ENCODE data around the gene MINPP1.
"Not testable (repeated sequence)": the region's sequence is repeated elsewhere in the genome, so short reads cannot be mapped to it uniquely, and the experiment has no call there.

The MINPP1 gene

DNA sequence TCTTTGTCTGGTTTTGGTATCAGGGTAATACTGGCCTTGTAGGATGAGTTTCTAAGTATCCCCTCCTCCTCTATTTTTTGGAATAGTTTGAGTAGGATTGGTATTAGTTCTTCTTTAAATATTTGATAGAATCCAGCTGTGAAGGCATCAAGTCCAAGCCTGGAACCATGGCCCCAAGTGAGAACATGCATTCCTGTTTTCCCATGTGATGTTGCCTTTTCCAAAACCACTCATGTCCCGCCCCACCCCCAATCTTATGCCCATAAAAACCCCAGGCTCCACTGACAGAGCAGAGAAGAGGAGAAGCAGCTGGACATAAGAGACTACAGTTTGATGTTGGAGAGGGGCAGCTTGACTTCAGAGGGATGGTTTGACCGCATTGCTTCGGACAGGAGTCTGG lies 71.2 kb downstream of the MINPP1 start:
- Mint-ChIP-seq H3K4me3 (no peak overlapping the region), H3K36me3 (ENCODE audit: low read depth) (no peaks in the 10 kb centered on the region)

DNA sequence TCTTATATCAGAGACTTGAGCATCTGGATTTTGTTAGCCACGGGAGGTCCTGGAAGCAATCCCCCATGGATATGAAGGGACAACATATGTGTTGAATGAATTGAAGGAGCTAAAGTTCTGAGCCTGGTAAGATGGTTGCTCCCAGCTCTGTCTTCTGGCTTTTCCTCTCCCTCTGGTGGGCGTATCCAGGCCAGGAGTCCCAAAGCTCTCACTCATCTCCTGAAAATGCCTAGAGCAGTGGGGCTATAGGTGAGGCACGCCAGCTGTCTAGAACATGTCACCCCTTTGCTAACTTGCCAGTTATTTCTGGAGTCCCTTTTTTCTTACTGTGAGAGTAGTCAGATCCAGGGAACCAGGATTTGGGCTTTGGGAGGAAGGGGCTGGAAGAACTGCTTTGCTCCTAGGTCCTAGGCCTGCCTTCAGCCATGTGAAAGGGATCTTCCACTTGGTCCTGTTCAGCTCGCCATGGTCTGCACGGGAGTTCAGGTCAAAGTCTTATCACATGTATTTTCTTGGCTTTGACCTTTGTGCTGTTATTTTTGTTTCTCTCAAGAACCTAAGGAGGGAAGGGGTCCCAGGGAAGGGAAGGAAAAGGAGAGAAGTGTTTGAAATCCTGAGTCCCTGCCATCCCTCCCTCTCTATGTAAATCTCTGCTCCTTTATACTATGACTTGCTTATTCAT lies 73.6 kb downstream of the MINPP1 start:
- H3K36me3 Mint-ChIP-seq (ENCODE audit: low read depth) = no peaks in the 10 kb centered on the region
- no peak overlapping the region for H3K4me3 Mint-ChIP-seq
- no peak for DNase-seq
- H3K9me3 Mint-ChIP-seq = no peaks in the 10 kb centered on the region
- peaks cover 56% of the 10 kb centered on the region for H3K27me3 Mint-ChIP-seq
- H3K4me1 Mint-ChIP-seq (ENCODE audit: low read depth) = no peaks in the 10 kb centered on the region
- no peak overlapping the region for H3K27ac Mint-ChIP-seq

More for the DNA sequence above, 71.2 kb downstream of the MINPP1 start:
- Mint-ChIP-seq H3K9me3 (peaks cover 10% of the 10 kb centered on the region), H3K27ac (no peak overlapping the region), H3K4me1 (ENCODE audit: low read depth) (no peaks in the 10 kb centered on the region), H3K27me3 (peaks cover 57% of the 10 kb centered on the region)
- DNase-seq = no peak

DNA sequence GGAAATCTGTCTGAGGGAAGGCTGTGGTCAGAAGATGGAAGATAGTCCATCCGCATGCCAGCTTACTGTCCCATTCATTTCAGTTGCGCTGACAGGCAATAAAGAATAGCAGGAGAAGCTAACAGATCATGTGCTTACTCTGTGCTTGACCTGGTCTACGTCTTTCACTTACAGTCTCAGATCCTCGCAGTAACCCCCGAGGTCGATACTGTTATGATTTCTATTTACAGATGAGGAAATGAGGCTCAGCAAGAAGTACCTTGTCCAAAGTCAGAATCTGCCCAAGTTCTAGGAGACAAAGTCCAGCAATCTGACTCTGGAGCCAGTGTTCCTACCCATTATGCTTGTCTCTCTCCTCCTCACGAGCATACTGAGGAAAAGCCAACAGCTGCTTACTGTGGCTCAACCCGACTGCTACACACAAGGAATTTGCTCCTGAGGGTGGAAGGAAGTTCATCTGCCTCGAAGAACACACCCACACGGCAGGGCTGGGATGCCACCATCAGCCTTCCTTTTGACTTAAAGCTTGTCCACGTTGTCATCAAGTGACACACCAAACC lies 74.2 kb downstream of the MINPP1 start:
- DNase-seq = no peak
- no peaks in the 10 kb centered on the region for H3K4me1 Mint-ChIP-seq (ENCODE audit: low read depth)
- H3K27ac Mint-ChIP-seq = no peak overlapping the region
- no peaks in the 10 kb centered on the region for H3K36me3 Mint-ChIP-seq (ENCODE audit: low read depth)
- H3K27me3 Mint-ChIP-seq = peaks cover 56% of the 10 kb centered on the region
- H3K4me3 Mint-ChIP-seq = no peak overlapping the region
- H3K9me3 Mint-ChIP-seq = no peaks in the 10 kb centered on the region

DNA sequence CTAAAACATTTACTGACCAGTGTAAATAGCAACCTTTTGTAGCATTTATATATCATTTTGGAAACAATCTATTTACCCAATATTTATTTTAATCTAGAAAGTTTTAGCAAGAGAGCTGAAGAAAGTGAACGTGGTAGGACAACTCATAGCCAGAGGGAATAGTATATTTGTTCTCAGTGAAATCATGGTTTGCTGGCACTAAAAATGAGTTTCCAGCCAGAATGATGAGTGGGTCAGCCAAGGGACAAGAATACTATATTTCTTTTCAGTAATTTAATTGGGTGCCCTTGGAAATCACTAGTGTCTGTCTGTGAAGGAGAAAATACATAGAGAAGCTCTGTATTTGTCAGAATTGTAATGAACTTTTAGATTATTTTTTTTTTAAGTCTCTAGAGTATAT lies 74.9 kb downstream of the MINPP1 start:
- H3K4me1 Mint-ChIP-seq (ENCODE audit: low read depth) = no peaks in the 10 kb centered on the region
- H3K36me3 Mint-ChIP-seq (ENCODE audit: low read depth) = no peaks in the 10 kb centered on the region
- peaks cover 60% of the 10 kb centered on the region for H3K27me3 Mint-ChIP-seq
- H3K27ac Mint-ChIP-seq = no peak overlapping the region
- no peak overlapping the region for H3K4me3 Mint-ChIP-seq
- no peak for DNase-seq
- H3K9me3 Mint-ChIP-seq = no peaks in the 10 kb centered on the region

DNA sequence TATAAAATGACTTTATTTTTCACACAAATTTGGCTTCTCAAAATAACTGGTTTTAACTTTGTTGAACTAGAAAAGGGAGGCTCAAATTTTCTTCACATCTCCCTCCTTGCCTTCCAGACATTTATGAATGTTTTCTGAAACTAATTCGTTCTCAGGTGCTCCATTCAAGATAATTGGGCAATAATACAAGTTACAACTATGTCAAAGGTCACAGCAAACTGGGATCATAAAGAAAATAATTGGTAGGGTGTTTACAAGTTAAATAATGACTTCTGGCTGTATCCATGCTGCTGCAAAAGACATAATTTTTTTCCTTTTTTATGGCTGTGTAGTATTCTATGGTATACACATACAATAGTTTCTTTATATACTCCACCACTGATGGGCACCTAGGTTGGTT lies 75.3 kb downstream of the MINPP1 start:
- peaks cover 60% of the 10 kb centered on the region for H3K27me3 Mint-ChIP-seq
- H3K9me3 Mint-ChIP-seq = no peaks in the 10 kb centered on the region
- no peak for DNase-seq
- H3K4me3 Mint-ChIP-seq = no peak overlapping the region
- H3K4me1 Mint-ChIP-seq (ENCODE audit: low read depth) = no peaks in the 10 kb centered on the region
- no peak overlapping the region for H3K27ac Mint-ChIP-seq
- no peaks in the 10 kb centered on the region for H3K36me3 Mint-ChIP-seq (ENCODE audit: low read depth)

DNA sequence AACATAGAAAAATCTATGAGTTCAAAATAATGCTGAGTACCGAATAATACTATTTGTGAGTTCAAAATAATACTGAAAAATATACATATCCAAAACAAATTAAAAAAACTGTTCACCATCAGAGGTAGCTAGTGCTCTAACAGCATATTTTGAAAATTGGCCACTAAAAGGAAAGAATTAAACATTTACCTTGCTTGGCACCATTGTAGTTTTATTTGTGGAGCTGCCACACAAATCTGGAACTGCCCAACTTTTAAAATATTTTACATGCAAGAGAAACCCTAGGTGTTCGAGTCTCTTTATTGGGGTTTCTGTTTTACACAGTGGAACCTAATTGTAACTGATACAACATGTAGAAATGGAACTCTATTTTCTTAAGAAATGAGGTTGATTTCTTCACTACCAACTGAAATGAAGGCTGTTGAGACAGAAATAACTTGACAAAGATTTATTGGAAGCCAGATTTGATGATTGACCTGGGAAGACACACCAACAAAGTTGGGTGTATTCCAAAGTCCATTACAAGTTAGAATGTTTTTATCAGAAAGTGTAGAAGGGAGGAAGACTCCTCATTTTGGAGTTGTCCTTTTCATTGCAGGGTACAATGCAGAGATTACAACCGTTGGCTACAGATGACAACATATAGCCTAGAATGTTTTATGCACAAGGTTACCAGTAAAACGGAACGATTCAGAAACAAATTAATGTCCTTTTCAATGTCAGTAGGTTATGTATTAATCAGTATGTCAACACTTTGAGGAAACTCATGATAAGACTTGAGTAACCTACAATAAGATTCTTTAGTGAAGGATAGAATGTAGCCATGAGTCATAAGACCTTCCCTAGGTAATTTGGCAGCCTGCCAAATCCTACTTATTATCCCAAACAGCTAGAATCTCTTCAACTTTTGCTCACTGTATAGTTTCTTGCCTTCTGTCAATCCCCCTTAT lies 81.1 kb downstream of the MINPP1 start:
- Mint-ChIP-seq H3K27me3 (peaks cover 18% of the 10 kb centered on the region), H3K9me3 (no peaks in the 10 kb centered on the region), H3K27ac (no peak overlapping the region), H3K4me1 (ENCODE audit: low read depth) (no peaks in the 10 kb centered on the region), H3K4me3 (no peak overlapping the region), H3K36me3 (ENCODE audit: low read depth) (no peaks in the 10 kb centered on the region)
- DNase-seq = no peak

DNA sequence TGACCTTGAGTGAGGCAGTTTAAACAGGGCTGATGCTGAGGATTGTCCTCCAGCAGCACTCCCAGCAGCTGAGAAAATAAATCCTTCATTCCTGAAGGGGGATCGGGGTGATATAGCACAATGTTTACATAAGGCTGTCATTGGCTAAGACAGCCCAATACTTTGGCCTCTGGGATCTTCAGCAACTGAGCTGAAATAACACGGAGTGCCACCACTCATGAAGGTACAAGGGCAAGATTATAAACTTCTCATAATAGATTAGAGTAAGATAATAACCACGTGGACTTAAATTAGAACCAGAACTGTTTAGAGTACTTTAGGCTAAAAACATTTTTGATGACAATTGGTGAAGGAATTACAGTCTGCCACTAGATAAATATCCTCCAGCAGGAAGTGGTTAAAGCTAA lies 85.0 kb downstream of the MINPP1 start:
- Mint-ChIP-seq H3K4me3 (no peak overlapping the region), H3K36me3 (ENCODE audit: low read depth) (no peaks in the 10 kb centered on the region), H3K27me3 (peaks cover 4% of the 10 kb centered on the region), H3K27ac (no peak overlapping the region), H3K9me3 (no peaks in the 10 kb centered on the region), H3K4me1 (ENCODE audit: low read depth) (no peaks in the 10 kb centered on the region)
- DNase-seq = no peak

DNA sequence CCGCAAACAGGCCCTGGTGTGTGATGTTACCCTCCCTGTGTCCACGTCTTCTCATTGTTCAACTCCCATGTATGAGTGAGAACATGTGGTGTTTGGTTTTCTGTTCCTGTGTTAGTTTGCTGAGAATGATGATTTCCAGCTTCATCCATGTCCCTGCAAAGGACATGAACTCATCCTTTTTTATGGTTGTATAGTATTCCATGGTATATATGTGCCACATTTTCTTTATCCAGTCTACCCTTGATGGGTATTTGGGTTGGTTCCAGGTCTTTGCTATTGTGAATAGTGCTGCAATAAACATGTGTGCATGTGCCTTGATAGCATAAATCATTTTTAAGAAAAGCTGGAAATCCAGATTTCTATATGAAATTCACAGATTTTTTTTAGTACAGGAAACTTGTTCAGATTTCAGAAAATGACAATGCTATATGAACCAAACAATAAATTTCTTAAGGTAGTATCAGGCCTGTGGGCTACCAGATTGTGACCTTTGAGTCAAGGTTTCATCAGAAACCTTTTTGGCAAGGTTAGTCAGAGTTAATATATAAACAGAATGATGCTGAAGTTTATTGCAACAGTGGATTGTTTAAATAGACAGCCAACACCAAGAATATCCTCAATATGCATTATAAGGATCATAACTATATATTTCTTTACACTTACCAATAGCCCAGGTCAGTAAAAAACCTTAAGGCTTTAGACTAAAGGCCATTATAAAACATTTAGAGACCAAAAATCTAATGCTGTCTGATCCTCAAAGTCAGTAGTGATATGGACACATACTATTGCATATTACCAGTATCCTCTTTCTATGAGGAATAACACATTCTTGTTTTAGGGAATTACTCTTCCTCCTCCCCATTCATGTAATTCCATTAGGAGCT lies 86.3 kb downstream of the MINPP1 start:
- no peaks in the 10 kb centered on the region for H3K9me3 Mint-ChIP-seq
- no peak overlapping the region for H3K27ac Mint-ChIP-seq
- no peaks in the 10 kb centered on the region for H3K36me3 Mint-ChIP-seq (ENCODE audit: low read depth)
- no peak overlapping the region for H3K4me3 Mint-ChIP-seq
- H3K27me3 Mint-ChIP-seq = peaks cover 4% of the 10 kb centered on the region
- DNase-seq = no peak
- no peaks in the 10 kb centered on the region for H3K4me1 Mint-ChIP-seq (ENCODE audit: low read depth)

DNA sequence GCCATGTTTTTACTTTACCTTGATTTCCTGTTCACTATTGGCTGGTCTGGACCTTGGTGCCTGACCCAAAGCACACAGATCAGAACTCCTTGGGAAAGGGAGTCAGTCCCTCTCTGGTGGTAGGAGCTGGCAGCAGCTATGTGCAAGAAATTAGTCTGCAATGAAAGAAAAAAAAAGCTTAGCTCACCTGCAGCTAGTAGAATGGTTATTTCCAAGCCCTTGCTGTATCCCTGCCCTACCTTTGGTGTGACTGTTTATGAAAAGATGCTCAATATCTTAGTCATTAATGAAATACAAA lies 86.8 kb downstream of the MINPP1 start:
- H3K36me3 Mint-ChIP-seq (ENCODE audit: low read depth) = no peaks in the 10 kb centered on the region
- H3K4me3 Mint-ChIP-seq = no peak overlapping the region
- no peak overlapping the region for H3K27ac Mint-ChIP-seq
- no peaks in the 10 kb centered on the region for H3K4me1 Mint-ChIP-seq (ENCODE audit: low read depth)
- no peak for DNase-seq
- peaks cover 4% of the 10 kb centered on the region for H3K27me3 Mint-ChIP-seq
- no peaks in the 10 kb centered on the region for H3K9me3 Mint-ChIP-seq

DNA sequence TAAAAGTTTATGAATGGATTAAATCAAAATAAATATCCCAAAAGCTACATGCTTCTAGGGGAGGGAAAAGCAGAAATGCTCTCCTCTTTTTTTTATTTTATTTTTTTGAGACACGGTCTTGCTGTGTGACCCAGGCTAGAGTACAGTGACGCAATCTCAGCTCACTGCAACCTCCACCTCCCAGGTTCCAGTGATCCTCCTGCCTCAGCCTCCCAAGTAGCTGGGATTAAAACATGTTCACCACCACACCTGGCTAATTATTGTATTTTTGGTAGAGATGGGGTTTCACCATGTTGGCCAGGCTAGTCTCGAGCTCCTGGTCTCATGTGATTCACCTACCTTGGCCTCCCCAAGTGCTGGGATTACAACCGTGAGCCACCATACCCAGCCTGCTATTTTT lies 88.2 kb downstream of the MINPP1 start:
- not testable (repeated sequence) for H3K4me3 Mint-ChIP-seq; H3K9me3 Mint-ChIP-seq; H3K36me3 Mint-ChIP-seq (ENCODE audit: low read depth); H3K27ac Mint-ChIP-seq; DNase-seq; H3K27me3 Mint-ChIP-seq; H3K4me1 Mint-ChIP-seq (ENCODE audit: low read depth)

DNA sequence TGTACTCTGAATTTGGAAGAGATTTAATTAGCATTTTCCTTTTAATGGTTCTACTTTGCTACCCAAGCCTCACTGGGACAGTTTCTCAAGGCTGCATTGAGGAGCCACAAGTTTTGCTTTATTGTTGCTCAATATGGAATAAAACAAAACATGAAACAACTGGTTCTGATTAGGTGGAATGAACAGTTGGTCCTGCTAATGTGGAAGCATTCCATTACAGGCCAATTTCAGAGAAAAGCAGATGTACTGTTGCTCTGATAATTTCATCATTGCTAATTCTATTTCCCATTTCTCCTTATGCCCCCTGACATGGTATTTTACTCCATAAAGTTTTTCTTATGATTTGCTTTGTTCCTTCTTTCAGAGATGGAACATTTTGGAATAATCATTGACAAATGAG lies 89.0 kb downstream of the MINPP1 start:
- H3K4me3 Mint-ChIP-seq = no peak overlapping the region
- H3K36me3 Mint-ChIP-seq (ENCODE audit: low read depth) = no peaks in the 10 kb centered on the region
- no peak for DNase-seq
- H3K9me3 Mint-ChIP-seq = no peaks in the 10 kb centered on the region
- no peak overlapping the region for H3K27ac Mint-ChIP-seq
- peaks cover 4% of the 10 kb centered on the region for H3K27me3 Mint-ChIP-seq
- H3K4me1 Mint-ChIP-seq (ENCODE audit: low read depth) = no peaks in the 10 kb centered on the region

DNA sequence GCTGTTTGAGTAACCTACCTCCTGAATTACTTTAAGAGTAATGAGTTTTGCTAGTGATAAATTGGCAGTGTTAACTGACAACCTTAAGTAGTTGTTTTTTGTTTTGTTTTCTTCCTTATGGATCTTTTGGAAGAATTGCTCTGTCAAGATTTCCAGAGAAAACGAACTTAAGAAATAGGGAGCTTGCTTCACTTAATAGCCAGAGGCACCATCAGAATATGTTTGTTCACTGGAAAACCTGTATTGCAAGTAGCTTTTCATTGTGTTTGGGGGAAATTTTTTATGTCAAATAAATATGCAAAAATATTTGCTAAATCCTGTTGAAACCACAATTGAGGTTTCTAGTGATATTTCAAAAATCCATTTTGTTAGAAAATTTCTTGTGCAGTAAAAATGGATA lies 89.5 kb downstream of the MINPP1 start:
- no peak for DNase-seq
- Mint-ChIP-seq H3K27ac (no peak overlapping the region), H3K4me3 (no peak overlapping the region), H3K4me1 (ENCODE audit: low read depth) (no peaks in the 10 kb centered on the region), H3K9me3 (no peaks in the 10 kb centered on the region), H3K27me3 (peaks cover 4% of the 10 kb centered on the region), H3K36me3 (ENCODE audit: low read depth) (no peaks in the 10 kb centered on the region)

DNA sequence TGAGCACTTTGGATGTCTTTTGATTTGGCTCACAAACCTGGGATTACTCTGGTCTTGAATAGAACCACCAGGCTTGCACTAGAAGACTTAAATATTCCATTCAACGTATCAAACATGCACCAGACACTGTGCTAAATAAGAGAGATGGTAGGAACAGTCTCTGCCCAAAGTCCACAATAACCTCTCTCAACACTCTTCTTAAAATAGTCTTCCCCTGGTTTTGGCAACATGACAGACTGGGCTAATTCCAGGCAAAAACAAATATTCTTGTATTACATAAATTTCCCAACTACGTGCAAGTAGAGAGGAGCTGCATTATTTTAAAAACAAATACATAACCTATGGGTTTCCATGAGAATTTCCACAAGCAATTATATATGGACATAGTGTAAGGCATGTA lies 90.2 kb downstream of the MINPP1 start:
- no peak overlapping the region for H3K4me3 Mint-ChIP-seq
- H3K27ac Mint-ChIP-seq = no peak overlapping the region
- DNase-seq = no peak
- peaks cover 4% of the 10 kb centered on the region for H3K27me3 Mint-ChIP-seq
- no peaks in the 10 kb centered on the region for H3K9me3 Mint-ChIP-seq
- H3K36me3 Mint-ChIP-seq (ENCODE audit: low read depth) = no peaks in the 10 kb centered on the region
- H3K4me1 Mint-ChIP-seq (ENCODE audit: low read depth) = no peaks in the 10 kb centered on the region

DNA sequence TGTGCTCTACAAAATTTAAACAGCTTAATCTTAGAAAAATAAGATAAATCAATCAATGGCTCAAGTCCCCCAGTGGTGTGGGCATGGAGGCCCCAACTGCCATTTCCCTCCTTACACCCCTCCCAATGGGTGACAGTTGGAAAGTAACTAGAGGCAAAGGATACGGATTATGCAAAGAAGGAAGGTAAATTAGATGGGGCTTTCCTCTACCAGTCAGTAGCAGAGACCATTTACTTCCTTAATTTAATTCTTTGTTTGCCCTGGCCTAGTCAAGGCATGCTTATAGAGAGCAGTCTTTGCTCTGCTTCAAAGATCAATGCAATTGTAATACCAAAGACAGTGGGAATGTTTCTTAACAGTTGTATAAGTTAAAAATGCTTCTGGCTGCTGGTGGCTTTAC lies 91.7 kb downstream of the MINPP1 start:
- H3K36me3 Mint-ChIP-seq (ENCODE audit: low read depth) = no peaks in the 10 kb centered on the region
- peaks cover under 1% of the 10 kb centered on the region for H3K4me1 Mint-ChIP-seq (ENCODE audit: low read depth)
- H3K27me3 Mint-ChIP-seq = peaks cover 4% of the 10 kb centered on the region
- no peak overlapping the region for H3K4me3 Mint-ChIP-seq
- H3K27ac Mint-ChIP-seq = no peak overlapping the region
- no peaks in the 10 kb centered on the region for H3K9me3 Mint-ChIP-seq
- DNase-seq = no peak

Data from activated T-cell treated with anti-CD3 and anti-CD28 coated beads, Interleukin-2, amount 50 U/mL, for 24 hours (primary cell).